Melanocyte of skin (primary cell): ENCODE data around the gene TTR. TPM values are rescaled to one million over a fixed set of nuclear protein-coding genes. Genes with fewer than 3 reads are reported as not detected.

Source experiments
- total RNA-seq, 2 donors: library from RNA; depleted of rRNA; stranded (reverse); fragments of >200 nt; gene quantifications; 2 replicates each; pipeline ENCODE4 v1.2.3, GENCODE V29; 2012

Gene TTR
- total RNA-seq: not detected

GRCh38 chr18:31591628-31592027 is at the start of gene TTR:
Gene TTR, plus strand, starts transcription at chr18:31591877. Its CDS starts 26 bp downstream, at chr18:31591903.

Other genes with a start within 250 kb of the TTR start
- not detected for gene DSG4, start 215.1 kb upstream of the TTR start, total RNA-seq
- under 1 TPM in 1 of 2 donors, not detected in 1; under 0.01 TPM for gene DSG3, start 144.1 kb upstream of the TTR start, total RNA-seq
- 10 to 100 TPM in 1 of 2 donors, 1 to 10 TPM in 1; 3.1 to 11.0 TPM for gene DSG2, start 93.7 kb upstream of the TTR start, total RNA-seq
- 1 to 10 TPM; 3.8 to 9.3 TPM for gene B4GALT6, start 92.7 kb downstream of the TTR start, total RNA-seq
- gene SLC25A52, start 169.0 kb downstream of the TTR start, total RNA-seq: under 1 TPM in 1 of 2 donors, not detected in 1; under 0.01 TPM